KOPT-K1 (cell line): ENCODE data around the gene MS4A3.
"Not testable (repeated sequence)": the region's sequence is repeated elsewhere in the genome, so short reads cannot be mapped to it uniquely, and the experiment has no call there.

ENCODE experiments used
- H3K27ac ChIP-seq: fragments of 200-600 bp; sonication (generic); 2 replicates; pipeline ENCODE4 v1.5.1; 2016; ENCODE audit warnings: antibody characterized with exemption, mild to moderate bottlenecking, low read depth, low read length; ENCODE audit not compliant: poor library complexity, severe bottlenecking
- H3K36me3 ChIP-seq: fragments of 200-600 bp; sonication (generic); 2 replicates; pipeline ENCODE4 v1.5.1; 2017; ENCODE audit warnings: antibody characterized with exemption, mild to moderate bottlenecking, low read length, moderate library complexity; ENCODE audit not compliant: insufficient read depth
- H3K9me3 ChIP-seq: fragments of 200-600 bp; sonication (generic); 2 replicates; pipeline ENCODE4 v1.5.1; 2017; ENCODE audit warnings: antibody characterized with exemption, low read length, mild to moderate bottlenecking; ENCODE audit not compliant: insufficient read depth, poor library complexity, severe bottlenecking

MS4A3 gene

GRCh38 chr11:60056349-60056969 lies at the start of gene MS4A3:
MS4A3 (plus strand) TSS chr11:60056665; CDS start chr11:60061161, 4,496 bp downstream.
- H3K9me3 ChIP-seq = no peaks in the 10 kb centered on the region
- H3K27ac ChIP-seq = no peak within 1 kb of the TSS
- H3K36me3 ChIP-seq = no peaks in the 10 kb centered on the region

- Histone ChIP-seq H3K36me3 (no peaks in the 10 kb centered on the region), H3K27ac (no peak within 1 kb of the TSS), H3K9me3 (no peaks in the 10 kb centered on the region)
These were observed 39.6 kb upstream of the MS4A3 start, which contains the start of gene OOSP4B for GRCh38 chr11:60016881-60017280. OOSP4B (plus strand) TSS chr11:60017181.

DNA sequence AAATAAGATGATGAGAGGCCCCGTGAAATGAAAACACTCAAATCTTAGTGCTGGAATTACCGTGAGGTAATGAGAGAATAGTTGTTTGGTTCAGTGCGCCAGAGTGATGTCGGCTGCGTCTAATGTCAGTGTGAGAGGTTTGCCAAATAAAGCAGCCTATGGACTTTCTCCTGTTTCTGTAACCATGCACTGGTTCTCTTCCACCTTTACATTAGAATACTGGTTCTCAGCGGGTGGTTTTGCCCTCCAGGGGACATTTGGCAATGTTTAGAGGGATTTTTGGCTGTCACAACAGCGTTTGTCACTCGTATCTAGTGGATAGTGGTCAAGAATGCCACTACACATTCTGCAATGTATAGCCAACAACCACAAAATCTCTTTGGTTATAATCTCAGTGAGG lies 38.4 kb upstream of the MS4A3 start:
- Histone ChIP-seq H3K27ac (no peak overlapping the region), H3K36me3 (no peaks in the 10 kb centered on the region), H3K9me3 (no peaks in the 10 kb centered on the region)

GRCh38 chr11:60020376-60020775 lies 36.1 kb upstream of the MS4A3 start:
- H3K9me3 ChIP-seq, H3K27ac ChIP-seq, H3K36me3 ChIP-seq: not testable (repeated sequence)

DNA sequence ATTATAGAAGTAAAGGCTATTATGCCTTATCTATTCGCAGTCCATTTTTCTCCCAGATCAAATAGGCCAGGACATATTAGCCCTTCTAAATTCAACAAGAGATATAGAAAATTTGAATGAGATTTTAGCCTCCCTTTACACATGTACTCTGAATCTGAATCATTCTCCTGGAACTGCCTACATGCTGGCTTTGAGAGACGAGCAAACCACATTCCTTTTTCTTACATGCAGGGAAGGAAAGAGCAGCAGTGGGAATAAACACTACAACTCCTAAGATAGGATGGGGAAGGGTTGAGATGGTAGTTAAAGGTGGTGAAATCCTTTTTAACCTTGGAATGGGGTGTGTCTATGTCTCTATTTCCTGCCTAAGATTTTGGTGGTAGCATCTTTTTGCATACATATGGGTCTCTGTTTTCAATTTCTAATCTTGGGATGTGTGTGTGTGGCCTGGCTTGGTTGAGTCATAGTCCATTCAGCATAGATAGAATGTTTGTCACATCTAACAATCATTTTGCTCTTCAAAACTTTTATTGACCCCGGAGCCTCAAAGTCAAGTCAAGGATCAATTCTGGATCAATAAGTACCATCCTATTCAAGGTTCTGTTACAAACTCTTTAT lies 27.3 kb upstream of the MS4A3 start:
- H3K27ac ChIP-seq = no peak overlapping the region
- no peaks in the 10 kb centered on the region for H3K9me3 ChIP-seq
- no peaks in the 10 kb centered on the region for H3K36me3 ChIP-seq

DNA sequence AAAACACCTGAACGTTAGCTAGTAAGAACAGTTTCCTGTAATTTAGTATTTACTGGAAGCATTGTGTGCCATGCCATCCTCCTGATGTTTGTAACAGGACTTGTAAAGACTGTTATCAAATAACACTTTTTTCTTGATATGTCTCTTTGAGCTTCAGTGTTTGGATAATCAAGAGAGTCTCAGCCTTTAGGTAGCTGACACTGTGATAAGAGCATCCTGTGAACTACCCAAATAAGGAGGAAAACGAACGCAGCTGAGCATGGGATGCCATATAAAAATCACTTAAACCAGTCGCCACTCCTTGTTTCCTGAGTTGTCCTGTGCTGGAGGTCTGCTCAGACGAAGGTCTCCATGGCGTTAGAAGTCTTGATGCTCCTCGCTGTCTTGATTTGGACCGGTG lies 16.4 kb upstream of the MS4A3 start, which contains the start of gene OOSP2:
Gene OOSP2 (plus strand): TSS at position 301 of the 400 bp plus-strand sequence. CDS start 51 bp downstream, at position 352.
- no peak within 1 kb of the TSS for H3K27ac ChIP-seq
- no peaks in the 10 kb centered on the region for H3K36me3 ChIP-seq
- H3K9me3 ChIP-seq = no peaks in the 10 kb centered on the region

GRCh38 chr11:60050422-60050821 lies 6.0 kb upstream of the MS4A3 start:
- H3K9me3 ChIP-seq, H3K36me3 ChIP-seq: not testable (repeated sequence)

GRCh38 chr11:60050839-60051238 lies 5.6 kb upstream of the MS4A3 start:
- H3K27ac ChIP-seq, H3K36me3 ChIP-seq, H3K9me3 ChIP-seq: not testable (repeated sequence)

More at GRCh38 chr11:60050422-60050821, 6.0 kb upstream of the MS4A3 start:
- H3K27ac ChIP-seq = not testable (repeated sequence)

- H3K27ac ChIP-seq = no peak overlapping the region
- H3K9me3 ChIP-seq = no peaks in the 10 kb centered on the region
- H3K36me3 ChIP-seq = no peaks in the 10 kb centered on the region
These were observed 2.6 kb downstream of the MS4A3 start for GRCh38 chr11:60059052-60059451.

GRCh38 chr11:60059521-60060240 lies 3.2 kb downstream of the MS4A3 start:
- H3K9me3 ChIP-seq = no peaks in the 10 kb centered on the region
- no peak overlapping the region for H3K27ac ChIP-seq
- no peaks in the 10 kb centered on the region for H3K36me3 ChIP-seq

DNA sequence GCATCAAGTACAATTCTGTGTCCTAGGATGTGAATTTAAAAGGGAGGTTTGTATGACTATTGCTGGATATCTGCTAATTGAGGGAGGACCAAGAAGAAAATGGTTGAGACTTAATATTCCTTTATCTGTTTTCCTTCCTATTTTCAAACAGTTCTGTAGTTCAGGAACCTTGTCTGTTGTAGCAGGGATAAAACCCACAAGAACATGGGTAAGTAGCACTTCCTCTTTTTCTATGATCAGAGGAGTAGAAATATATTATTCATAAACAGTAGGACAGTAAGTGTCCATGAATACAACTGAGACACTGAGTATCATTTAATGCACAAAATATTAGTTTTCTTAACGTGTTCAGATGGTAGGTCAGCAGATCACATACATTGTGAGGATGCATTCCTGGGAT lies 7.6 kb downstream of the MS4A3 start:
- Histone ChIP-seq H3K27ac (no peak overlapping the region), H3K9me3 (no peaks in the 10 kb centered on the region), H3K36me3 (no peaks in the 10 kb centered on the region)

DNA sequence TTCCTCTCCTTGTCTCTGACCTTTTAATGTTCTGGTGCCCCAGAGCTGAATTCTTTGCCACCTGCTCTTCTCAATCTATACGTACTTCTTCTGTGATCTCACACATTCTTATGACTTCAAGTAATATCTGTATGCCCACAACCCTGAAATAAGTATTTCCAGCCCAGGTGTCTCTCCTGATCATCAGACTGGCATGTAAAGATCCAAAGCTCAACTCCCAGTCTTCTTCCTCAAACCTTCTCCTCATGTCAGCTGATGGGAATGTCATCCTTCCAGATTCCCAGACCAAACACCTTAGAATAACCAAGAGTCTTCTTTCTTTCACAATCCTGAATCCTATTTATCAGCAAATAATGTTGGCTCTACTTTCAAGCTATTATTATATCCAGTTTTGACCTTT lies 9.3 kb downstream of the MS4A3 start:
- H3K36me3 ChIP-seq = no peaks in the 10 kb centered on the region
- no peak overlapping the region for H3K27ac ChIP-seq
- H3K9me3 ChIP-seq = no peaks in the 10 kb centered on the region

- Histone ChIP-seq H3K9me3 (no peaks in the 10 kb centered on the region), H3K27ac (no peak overlapping the region), H3K36me3 (no peaks in the 10 kb centered on the region)
These were observed 13.0 kb downstream of the MS4A3 start for GRCh38 chr11:60069450-60069849.

DNA sequence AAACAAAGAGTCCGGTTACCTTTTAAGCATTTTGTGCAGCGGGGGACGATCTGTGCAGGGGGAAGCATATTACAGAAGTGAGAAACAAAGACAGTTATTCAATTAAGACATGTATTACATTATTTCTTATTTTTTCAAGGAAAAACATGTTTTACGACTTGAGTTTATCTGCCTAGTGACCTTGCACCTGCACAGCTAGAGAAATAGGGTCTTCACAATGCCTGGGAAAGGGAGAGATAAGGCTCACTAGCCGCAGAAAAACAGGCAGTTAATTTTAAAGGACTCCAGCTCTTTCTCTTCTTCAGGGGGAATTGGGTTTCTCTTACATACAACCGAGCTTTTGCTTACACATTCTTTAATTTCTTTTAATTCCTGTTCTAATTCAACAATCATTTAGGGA lies 15.2 kb downstream of the MS4A3 start:
- not testable (repeated sequence) for H3K9me3 ChIP-seq, H3K27ac ChIP-seq, H3K36me3 ChIP-seq

- Histone ChIP-seq H3K9me3 (no peaks in the 10 kb centered on the region), H3K27ac (no peak overlapping the region), H3K36me3 (no peaks in the 10 kb centered on the region)
These were observed 20.9 kb downstream of the MS4A3 start for GRCh38 chr11:60077216-60077817.
